H9 (cell line): Measurements from ENCODE around the gene KIAA0930. TPM values are rescaled to one million over a fixed set of nuclear protein-coding genes. Genes with fewer than 3 reads are reported as not detected.
A peak's percentile ranks its signal among the peaks of the same experiment; 100 is the strongest.

Experiments
- DNase-seq: peaks from one replicate; pipeline ENCODE4 v3.0.0-alpha.2; 2017
- H2AFZ ChIP-seq: one replicate; pipeline ENCODE4 v1.6.1; 2013; ENCODE audit warnings: mild to moderate bottlenecking, low read length, control low read depth, moderate library complexity
- H2AK5ac ChIP-seq: 2 replicates; pipeline ENCODE4 v1.6.1; 2013; ENCODE audit warnings: low read length, control low read depth, mixed read lengths; ENCODE audit not compliant: insufficient read length
- H2BK120ac ChIP-seq: one replicate; pipeline ENCODE4 v1.6.1; 2013; ENCODE audit warnings: low read depth, mild to moderate bottlenecking, low read length, control low read depth, inconsistent platforms; ENCODE audit not compliant: poor library complexity, severe bottlenecking
- H2BK12ac ChIP-seq: 2 replicates; pipeline ENCODE4 v1.6.1; 2013; ENCODE audit warnings: low read length, control low read depth, mixed read lengths, low read depth; ENCODE audit not compliant: insufficient read length
- H2BK15ac ChIP-seq: 2 replicates; pipeline ENCODE4 v1.6.1; 2013; ENCODE audit warnings: low read depth, low read length, control low read depth
- H2BK20ac ChIP-seq: one replicate; pipeline ENCODE4 v1.6.1; 2013; ENCODE audit warnings: low read depth, mild to moderate bottlenecking, low read length, control low read depth, inconsistent platforms; ENCODE audit not compliant: poor library complexity, severe bottlenecking
- H2BK5ac ChIP-seq: 2 replicates; pipeline ENCODE4 v1.6.1; 2013; ENCODE audit warnings: low read length, control low read depth, mixed read lengths; ENCODE audit not compliant: insufficient read length
- H3K14ac ChIP-seq: 2 replicates; pipeline ENCODE4 v1.6.1; 2013; ENCODE audit warnings: low read length, control low read depth; ENCODE audit not compliant: insufficient read depth
- H3K18ac ChIP-seq: 2 replicates; pipeline ENCODE4 v1.6.1; 2013; ENCODE audit warnings: low read depth, mild to moderate bottlenecking, mixed read lengths, low read length, control low read depth; ENCODE audit not compliant: insufficient read length
- H3K23ac ChIP-seq: 2 replicates; pipeline ENCODE4 v1.6.1; 2013; ENCODE audit warnings: low read length, control low read depth, mixed read lengths, low read depth; ENCODE audit not compliant: insufficient read length
- H3K23me2 ChIP-seq: 2 replicates; pipeline ENCODE4 v1.6.1; 2013; ENCODE audit warnings: low read depth, mild to moderate bottlenecking, mixed read lengths, low read length, control low read depth; ENCODE audit not compliant: insufficient read length, poor library complexity, severe bottlenecking
- H3K27ac ChIP-seq: 2 replicates; pipeline ENCODE4 v1.5.1; 2013; ENCODE audit warnings: low read length, control low read depth, mixed read lengths, low read depth; ENCODE audit not compliant: insufficient read length
- H3K27me3 ChIP-seq: 2 replicates; pipeline ENCODE4 v1.6.1; 2013; ENCODE audit warnings: low read length, control low read depth, inconsistent platforms; ENCODE audit not compliant: insufficient read depth
- H3K4ac ChIP-seq: 2 replicates; pipeline ENCODE4 v1.6.1; 2013; ENCODE audit warnings: low read depth, mild to moderate bottlenecking, control low read depth, inconsistent platforms, low read length, moderate library complexity
- H3K4me1 ChIP-seq: 2 replicates; pipeline ENCODE4 v1.6.1; 2013; ENCODE audit warnings: low read length, control low read depth, inconsistent platforms; ENCODE audit not compliant: insufficient read depth
- H3K4me2 ChIP-seq: 2 replicates; pipeline ENCODE4 v1.6.1; 2013; ENCODE audit warnings: low read length, control low read depth, mixed read lengths; ENCODE audit not compliant: insufficient read length, insufficient read depth
- H3K56ac ChIP-seq: 2 replicates; pipeline ENCODE4 v1.6.1; 2013; ENCODE audit warnings: low read depth, mild to moderate bottlenecking, mixed read lengths, low read length, control low read depth; ENCODE audit not compliant: insufficient read length
- H3K79me1 ChIP-seq: 2 replicates; pipeline ENCODE4 v1.6.1; 2013; ENCODE audit warnings: low read depth, mild to moderate bottlenecking, moderate library complexity, low read length, control low read depth, inconsistent platforms; ENCODE audit not compliant: insufficient read depth, poor library complexity, severe bottlenecking
- H3K79me2 ChIP-seq: 2 replicates; pipeline ENCODE4 v1.6.1; 2013; ENCODE audit warnings: low read length, control low read depth, inconsistent platforms; ENCODE audit not compliant: insufficient read depth
- H3K9ac ChIP-seq: 2 replicates; pipeline ENCODE4 v1.6.1; 2013; ENCODE audit warnings: low read length, control low read depth, mixed read lengths; ENCODE audit not compliant: insufficient read length; ENCODE audit errors: extremely low read depth
- H3K9me3 ChIP-seq: one replicate; pipeline ENCODE4 v1.6.1; 2013; ENCODE audit warnings: low read depth, low read length, inconsistent platforms; ENCODE audit not compliant: control insufficient read depth
- H3T11ph ChIP-seq: one replicate; pipeline ENCODE4 v1.6.1; 2013; ENCODE audit warnings: mild to moderate bottlenecking, low read length, control low read depth, inconsistent platforms
- H4K20me1 ChIP-seq: one replicate; pipeline ENCODE4 v1.6.1; 2013; ENCODE audit not compliant: control insufficient read depth, insufficient read length, insufficient read depth
- H4K5ac ChIP-seq: 2 replicates; pipeline ENCODE4 v1.6.1; 2013; ENCODE audit warnings: low read depth, mild to moderate bottlenecking, mixed read lengths, low read length, control low read depth; ENCODE audit not compliant: insufficient read length
- H4K8ac ChIP-seq: replicated peaks from 2 replicates; pipeline ENCODE4 v1.6.1; 2013; ENCODE audit warnings: low read length, control low read depth, mixed read lengths, low read depth; ENCODE audit not compliant: insufficient read length
- H4K91ac ChIP-seq: 2 replicates; pipeline ENCODE4 v1.6.1; 2013; ENCODE audit warnings: low read depth, mild to moderate bottlenecking, moderate library complexity, mixed read lengths, low read length, control low read depth; ENCODE audit not compliant: insufficient read length
- H3K27ac Mint-ChIP-seq, 3 experiments: 2 replicates in 2 of 3; 3 replicates in 1 of 3; pipeline ENCODE4 v1.8.0; 2020 to 2021; ENCODE audit warnings: mixed read lengths in 3 of 3, mild to moderate bottlenecking in 1 of 3, moderate library complexity in 1 of 3
- H3K27me3 Mint-ChIP-seq: 2 replicates; pipeline ENCODE4 v1.8.0; 2021; ENCODE audit warnings: low read depth, mild to moderate bottlenecking, moderate library complexity, mixed read lengths
- H3K36me3 Mint-ChIP-seq, 3 experiments: 2 replicates in 2 of 3; 3 replicates in 1 of 3; pipeline ENCODE4 v1.8.0; 2020 to 2021; ENCODE audit warnings: low read depth in 3 of 3, mixed read lengths in 3 of 3; ENCODE audit not compliant: insufficient read depth in 1 of 3
- H3K4me1 Mint-ChIP-seq, 2 experiments: 2 replicates each; pipeline ENCODE4 v1.8.0; 2020; ENCODE audit warnings: mixed read lengths in 2 of 2
- H3K4me3 Mint-ChIP-seq, 2 experiments: 2 replicates in 1 of 2; 3 replicates in 1 of 2; pipeline ENCODE4 v1.8.0; 2020 to 2021; ENCODE audit warnings: mild to moderate bottlenecking in 2 of 2, mixed read lengths in 2 of 2, moderate library complexity in 1 of 2
- H3K9me3 Mint-ChIP-seq, 2 experiments: 2 replicates in 1 of 2; 3 replicates in 1 of 2; pipeline ENCODE4 v1.8.0; 2020; ENCODE audit warnings: mild to moderate bottlenecking in 2 of 2, mixed read lengths in 2 of 2, moderate library complexity in 1 of 2
- CTCF ChIP-seq: fragments of 200-600 bp; sonication (generic); conservative IDR thresholded peaks from 3 replicates; pipeline ENCODE4 v1.8.0; 2021; ENCODE audit warnings: antibody characterized with exemption, mild to moderate bottlenecking
- WGBS: extraction: QIAGEN DNeasy Blood & Tissue Kit; methylation state at CpG from one replicate; pipeline ENCODE4 v1.1.7; 2013; ENCODE audit warnings: missing lambda C conversion rate, low lambda C conversion rate, mixed read lengths; ENCODE audit not compliant: insufficient read length; ENCODE audit errors: extremely low coverage; 5-methylcytosine and 5-hydroxymethylcytosine counted together
- total RNA-seq: library from RNA; stranded (reverse); gene quantifications from 2 replicates; pipeline ENCODE4 v1.2.1, GENCODE V29; 2021

KIAA0930 gene
- total RNA-seq, 1 experiment from 2014 or later, result 46.2 TPM

DNA sequence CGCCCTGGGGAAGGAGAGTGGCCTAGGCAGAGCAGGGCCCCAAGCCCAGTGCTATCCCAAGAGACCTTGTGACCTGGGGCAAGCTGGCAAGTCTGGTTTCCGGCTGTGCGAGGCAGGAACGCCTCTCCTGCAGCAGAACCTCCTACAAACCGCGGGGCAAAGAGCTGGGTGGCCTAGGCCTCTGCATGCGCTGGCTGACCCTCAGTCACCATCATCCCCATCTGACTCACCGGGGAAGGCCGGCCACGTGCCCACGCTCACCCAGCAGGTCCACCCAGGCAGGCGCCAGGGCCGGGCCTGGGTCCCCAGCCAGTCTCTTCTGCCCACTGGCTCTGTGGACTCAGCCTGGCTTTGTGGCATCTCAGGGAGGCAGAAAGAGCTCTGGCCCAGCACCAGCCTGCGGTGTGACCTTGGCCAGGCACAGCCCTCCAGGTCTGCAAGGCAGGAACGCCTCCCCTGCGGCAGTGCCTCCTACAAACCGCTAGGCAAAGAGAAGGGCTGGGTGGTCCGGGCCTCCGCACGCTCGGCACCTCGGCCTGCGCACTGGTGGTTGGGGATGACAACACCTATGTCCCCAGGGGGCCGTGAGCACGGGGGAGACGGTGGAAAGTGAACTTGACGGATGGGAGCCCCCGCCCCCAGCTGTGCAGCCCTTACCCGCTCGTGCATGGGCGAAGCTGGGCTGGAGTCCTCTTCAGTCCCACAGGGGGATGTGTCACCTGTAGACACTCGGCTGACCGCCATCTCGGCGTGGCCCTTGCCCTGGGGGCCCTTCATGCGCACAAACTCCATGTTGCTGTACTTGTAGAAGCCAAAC, 38.2 kb downstream of the KIAA0930 start:
- peak; percentile 23 for DNase-seq
- peaks cover 4% of the 10 kb centered on the region for H4K20me1 ChIP-seq
- no peaks in the 10 kb centered on the region for H3K79me1 ChIP-seq
- H2BK5ac ChIP-seq, result no peak overlapping the region
- no peak overlapping the region for H4K8ac ChIP-seq
- no CpG with 5 or more reads among the region's 36 CpGs for WGBS
- no peak overlapping the region for H2BK20ac ChIP-seq
- no peak overlapping the region for H3K18ac ChIP-seq
- no peak overlapping the region for H2BK15ac ChIP-seq
- H3T11ph ChIP-seq, result no peak overlapping the region
- H3K27ac ChIP-seq, result no peak overlapping the region
- no peak overlapping the region for H3K56ac ChIP-seq
- H3K79me2 ChIP-seq, result no peaks in the 10 kb centered on the region
- no peak overlapping the region for H2BK12ac ChIP-seq
- H3K9me3 ChIP-seq, result no peaks in the 10 kb centered on the region
- no peak overlapping the region for H2BK120ac ChIP-seq
- H4K5ac ChIP-seq, result no peak overlapping the region
- TF ChIP-seq CTCF, result no peak
- no peak overlapping the region for H3K4me3 Mint-ChIP-seq
- H3K9ac ChIP-seq, result no peak overlapping the region
- H3K4ac ChIP-seq, result no peak overlapping the region
- no peaks in the 10 kb centered on the region for H3K9me3 Mint-ChIP-seq
- no peak overlapping the region for H3K23ac ChIP-seq
- no peak overlapping the region for H3K14ac ChIP-seq
- H4K91ac ChIP-seq, result no peak overlapping the region
- H3K4me1 ChIP-seq, result no peaks in the 10 kb centered on the region
- H3K23me2 ChIP-seq, result no peaks in the 10 kb centered on the region
- H2AK5ac ChIP-seq, result no peak overlapping the region
- no peaks in the 10 kb centered on the region for H3K27me3 Mint-ChIP-seq
- H2AFZ ChIP-seq, result no peak overlapping the region
- peaks cover 27 to 38% of the 10 kb centered on the region in 2 experiments for H3K4me1 Mint-ChIP-seq
- no peak overlapping the region for H3K27ac Mint-ChIP-seq
- no peak overlapping the region for H3K4me2 ChIP-seq
- H3K27me3 ChIP-seq, result no peaks in the 10 kb centered on the region
- H3K36me3 Mint-ChIP-seq, result peaks cover 4 to 32% (median 24%) of the 10 kb centered on the region in 3 experiments; a peak in 6 of 7 replicates
